T-cell (primary cell): ENCODE data around the gene SLC5A12. TPM values are rescaled to one million over a fixed set of nuclear protein-coding genes. Genes with fewer than 3 reads are reported as not detected.

Source experiments
- ATAC-seq, 4 experiments: fragments of 200-7000 bp in 3 of 4; fragments of 150-1000 bp in 1 of 4; cut with Tn5 transposase; replicated peaks in 1 of 4; 1 replicate in 3 of 4; 2 replicates in 1 of 4; pipeline ENCODE4 v1.10.0; 2021; ENCODE audit warnings: moderate library complexity in 3 of 4, mild to moderate bottlenecking in 2 of 4, moderate number of reproducible peaks in 1 of 4
- CTCF ChIA-PET, 2 donors: fragments of 300-600 bp; sonication (Branson Sonifier 250); formaldehyde crosslinking; loops; one replicate each; lab custom pipeline; 2022; ENCODE audit warnings: antibody characterized with exemption in 2 of 2; lab: Charles Lee
- POLR2A ChIA-PET, 2 donors: fragments of 300-600 bp; sonication (Branson Sonifier 250); formaldehyde crosslinking; loops; one replicate each; lab custom pipeline; 2022; ENCODE audit warnings: antibody characterized with exemption in 2 of 2; lab: Charles Lee
- DNase-seq, 35 experiments: peaks; one replicate each; pipeline versions ENCODE4 v3.0.0 to v3.0.0-alpha.2; 2013 to 2023
- H3K27ac ChIP-seq: one replicate; pipeline ENCODE4 v1.5.1; 2013; ENCODE audit warnings: low read length
- H3K27me3 ChIP-seq, 2 experiments: replicated peaks in 1 of 2; 1 replicate in 1 of 2; 2 replicates in 1 of 2; pipeline versions ENCODE4 v1.6.1 to v1.7.0; 2013; ENCODE audit warnings: low read length in 1 of 2, mixed read lengths in 1 of 2; ENCODE audit not compliant: control insufficient read depth in 2 of 2, insufficient read depth in 2 of 2; ENCODE audit errors: extremely low read depth in 1 of 2
- H3K36me3 ChIP-seq, 2 donors: 1 replicate in 1 of 2; 2 replicates in 1 of 2; pipeline versions ENCODE4 v1.6.1 to v1.7.0; 2013; ENCODE audit warnings: low read length in 1 of 2; ENCODE audit not compliant: control insufficient read depth in 2 of 2, insufficient read depth in 1 of 2; ENCODE audit errors: extremely low read depth in 1 of 2
- H3K4me1 ChIP-seq, 2 experiments: 1 replicate in 1 of 2; 2 replicates in 1 of 2; pipeline versions ENCODE4 v1.6.1 to v1.7.0; 2013; ENCODE audit warnings: low read length in 2 of 2, mixed read lengths in 1 of 2; ENCODE audit not compliant: insufficient read depth in 2 of 2, control insufficient read depth in 1 of 2; ENCODE audit errors: extremely low read depth in 1 of 2
- H3K4me3 ChIP-seq, 2 donors: 1 replicate in 1 of 2; 2 replicates in 1 of 2; pipeline versions ENCODE4 v1.5.1 to v1.7.0; 2013; ENCODE audit warnings: mild to moderate bottlenecking in 2 of 2, low read length in 1 of 2, moderate library complexity in 1 of 2; ENCODE audit not compliant: control insufficient read depth in 1 of 2; ENCODE audit errors: extremely low read depth in 1 of 2
- H3K9me3 ChIP-seq: 2 replicates; pipeline ENCODE4 v1.7.0; 2013
- H3K27ac Mint-ChIP-seq, 2 donors: one replicate each; pipeline ENCODE4 v1.8.0; 2020 to 2021; ENCODE audit warnings: mild to moderate bottlenecking in 2 of 2, mixed read lengths in 2 of 2
- H3K27me3 Mint-ChIP-seq, 2 donors: one replicate each; pipeline ENCODE4 v1.8.0; 2021 to 2022; ENCODE audit warnings: mixed read lengths in 2 of 2
- H3K36me3 Mint-ChIP-seq: one replicate; pipeline ENCODE4 v1.8.0; 2021; ENCODE audit warnings: mixed read lengths
- H3K4me1 Mint-ChIP-seq, 3 donors: one replicate each; pipeline ENCODE4 v1.8.0; 2020 to 2022; ENCODE audit warnings: mixed read lengths in 3 of 3, mild to moderate bottlenecking in 1 of 3
- H3K4me3 Mint-ChIP-seq, 3 donors: one replicate each; pipeline ENCODE4 v1.8.0; 2020 to 2022; ENCODE audit warnings: mild to moderate bottlenecking in 3 of 3, mixed read lengths in 3 of 3, moderate library complexity in 3 of 3
- H3K9me3 Mint-ChIP-seq, 3 donors: one replicate each; pipeline ENCODE4 v1.8.0; 2020 to 2022; ENCODE audit warnings: mixed read lengths in 3 of 3
- WGBS: methylation state at CpG from one replicate; pipeline ENCODE4 v1.1.5; 2013; ENCODE audit warnings: missing lambda C conversion rate; ENCODE audit not compliant: insufficient coverage; 5-methylcytosine and 5-hydroxymethylcytosine counted together
- total RNA-seq, 35 experiments: library from RNA in 6 of 35; stranded (reverse) in 6 of 35; fragments of 120-200 nt in 1 of 35; gene quantifications; one replicate each; pipeline versions ENCODE4 v1.2.1 to v1.2.4 and lab custom pipeline; 2013 to 2026

Gene SLC5A12
- total RNA-seq, 5 donors from 2014 or later (not counting 1 experiment from before 2014, with no cell fraction given): not detected

DNA sequence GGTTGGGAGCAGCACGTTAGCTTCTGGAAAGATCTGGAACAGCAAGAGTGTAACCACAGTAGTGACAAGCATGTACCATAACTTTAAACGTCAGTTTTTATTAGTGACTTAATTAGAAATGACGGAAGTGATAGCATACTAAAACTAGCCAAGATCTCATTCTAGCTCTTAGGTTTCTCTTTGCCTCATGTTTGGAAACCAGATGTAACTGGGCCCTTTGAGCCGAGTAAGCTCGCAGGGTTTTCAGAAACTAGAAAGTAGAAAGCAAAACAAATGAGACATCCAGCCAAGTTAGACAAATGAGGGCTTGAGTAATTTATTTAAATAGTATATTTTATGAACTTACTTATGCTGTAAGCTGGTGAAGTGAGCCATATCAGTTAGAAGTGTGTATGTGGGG lies 40.2 kb upstream of the SLC5A12 start:
- H3K27me3 Mint-ChIP-seq: no peaks in the 10 kb centered on the region
- ATAC-seq (no peak), DNase-seq (no peak)
- H3K9me3 ChIP-seq: no peaks in the 10 kb centered on the region
- no peak overlapping the region for H3K27ac Mint-ChIP-seq
- no peaks in the 10 kb centered on the region for H3K4me1 Mint-ChIP-seq
- no peak overlapping the region for H3K27ac ChIP-seq
- H3K36me3 Mint-ChIP-seq: no peaks in the 10 kb centered on the region
- no peaks in the 10 kb centered on the region for H3K27me3 ChIP-seq
- ChIA-PET POLR2A (interaction anchor here (0.5 to 0.7 kb wide), 2 partner anchors 680 to 1032 kb away, joined by 3 read pairs; no protein-coding TSS in a partner anchor), CTCF (interaction anchor here in 1 of 2 donors (1.4 kb wide), 1 partner anchor 16 kb away, joined by 3 read pairs; no protein-coding TSS in a partner anchor)
- no peaks in the 10 kb centered on the region for H3K4me1 ChIP-seq
- H3K9me3 Mint-ChIP-seq: peaks cover 0 to 4% (median under 1%) of the 10 kb centered on the region in 3 donors
- WGBS: 95% methylated on average over 4 of the region's 5 CpGs
- H3K4me3 ChIP-seq: no peak overlapping the region
- H3K36me3 ChIP-seq: no peaks in the 10 kb centered on the region
- H3K4me3 Mint-ChIP-seq: no peak overlapping the region

DNA sequence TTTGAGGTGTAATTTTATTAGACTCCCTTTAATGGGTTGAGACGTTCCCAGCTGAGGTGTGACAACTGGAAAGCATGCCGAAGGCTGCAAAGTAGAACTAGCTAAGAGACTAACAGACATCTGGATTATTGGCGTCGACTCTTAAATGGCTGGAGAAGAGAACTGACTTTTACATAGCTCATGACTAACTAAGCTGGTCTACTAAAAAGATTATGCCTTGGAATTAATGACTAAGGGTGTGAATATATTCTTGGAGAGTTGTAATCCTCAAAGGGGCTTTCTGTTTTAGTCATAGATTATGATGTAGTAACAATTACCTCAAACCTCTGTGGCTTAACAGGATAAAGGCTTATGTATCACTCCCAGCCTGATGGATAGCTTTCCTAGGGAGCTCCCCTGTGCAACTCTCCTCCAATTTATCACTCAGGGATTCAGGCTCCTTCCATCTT lies 39.5 kb upstream of the SLC5A12 start:
- Histone ChIP-seq H3K4me1 (no peaks in the 10 kb centered on the region), H3K9me3 (no peaks in the 10 kb centered on the region), H3K27ac (no peak overlapping the region), H3K27me3 (no peaks in the 10 kb centered on the region), H3K4me3 (no peak overlapping the region), H3K36me3 (no peaks in the 10 kb centered on the region)
- Mint-ChIP-seq H3K4me1 (no peaks in the 10 kb centered on the region), H3K4me3 (no peak overlapping the region), H3K27me3 (no peaks in the 10 kb centered on the region), H3K9me3 (peaks cover 0 to 5% (median 4%) of the 10 kb centered on the region in 3 donors), H3K27ac (no peak overlapping the region), H3K36me3 (no peaks in the 10 kb centered on the region)
- ATAC-seq (no peak), DNase-seq (no peak)
- POLR2A ChIA-PET: interaction anchor here in 1 of 2 donors (0.7 kb wide), 1 partner anchor 1031 kb away, joined by 3 read pairs; no protein-coding TSS in a partner anchor
- CTCF ChIA-PET: interaction anchor here in 1 of 2 donors (1.4 kb wide), 1 partner anchor 16 kb away, joined by 3 read pairs; no protein-coding TSS in a partner anchor
- WGBS: 92% methylated on average over 2 of the region's 4 CpGs

DNA sequence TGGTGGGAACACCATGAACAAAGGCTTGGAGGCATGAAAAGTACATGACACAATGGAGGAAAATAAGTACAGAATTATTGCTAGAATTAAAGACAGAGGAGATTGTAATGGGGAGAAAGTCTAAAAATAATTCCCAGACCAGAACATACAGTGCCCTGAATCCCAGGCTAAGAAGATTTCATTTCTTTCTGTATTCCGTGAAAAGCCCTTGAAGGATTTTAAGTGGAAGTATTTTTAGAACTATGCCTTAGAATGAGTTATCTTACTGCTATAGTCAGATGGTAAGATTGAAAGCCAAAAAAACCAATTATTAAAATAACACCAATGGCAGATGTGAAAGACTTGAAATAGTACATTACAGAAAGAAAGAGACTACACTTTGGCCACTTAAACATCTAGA lies 36.1 kb upstream of the SLC5A12 start:
- Mint-ChIP-seq H3K9me3 (peaks cover 0 to 5% (median 0%) of the 10 kb centered on the region in 3 donors), H3K36me3 (no peaks in the 10 kb centered on the region), H3K27me3 (no peaks in the 10 kb centered on the region), H3K4me1 (no peaks in the 10 kb centered on the region), H3K27ac (no peak overlapping the region), H3K4me3 (no peak overlapping the region)
- CTCF ChIA-PET: no interaction called here
- Histone ChIP-seq H3K4me1 (no peaks in the 10 kb centered on the region), H3K27ac (no peak overlapping the region), H3K9me3 (no peaks in the 10 kb centered on the region), H3K36me3 (no peaks in the 10 kb centered on the region), H3K27me3 (no peaks in the 10 kb centered on the region), H3K4me3 (no peak overlapping the region)
- ATAC-seq: no peak
- no peak for DNase-seq
- no CpG with 5 or more reads among the region's 1 CpG for WGBS
- POLR2A ChIA-PET: no interaction called here

DNA sequence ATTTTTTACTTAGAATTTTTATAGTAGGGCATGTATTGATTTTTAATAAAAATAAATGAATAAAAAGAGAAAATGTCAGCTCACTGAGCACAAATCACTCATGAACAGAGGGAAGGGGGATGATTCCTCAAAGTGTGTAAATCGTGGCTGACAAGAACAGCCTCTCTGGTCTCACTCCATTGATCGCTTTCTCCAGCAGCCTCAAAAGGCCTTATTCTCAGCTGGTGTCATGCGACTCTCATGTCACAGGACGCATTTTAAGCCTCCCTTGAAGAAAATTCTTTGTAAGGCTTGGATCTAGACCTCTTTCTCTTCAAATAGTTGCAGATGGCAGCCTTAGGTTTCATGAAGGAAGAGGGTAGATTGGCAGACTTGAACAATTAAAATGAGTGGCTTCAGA lies 33.9 kb upstream of the SLC5A12 start:
- DNase-seq (no peak), ATAC-seq (no peak)
- Mint-ChIP-seq H3K9me3 (peaks cover 0 to 5% (median 0%) of the 10 kb centered on the region in 3 donors), H3K27me3 (no peaks in the 10 kb centered on the region), H3K36me3 (no peaks in the 10 kb centered on the region), H3K4me1 (no peaks in the 10 kb centered on the region), H3K27ac (no peak overlapping the region), H3K4me3 (no peak overlapping the region)
- no peak overlapping the region for H3K4me3 ChIP-seq
- H3K36me3 ChIP-seq: no peaks in the 10 kb centered on the region
- H3K27me3 ChIP-seq: no peaks in the 10 kb centered on the region
- H3K27ac ChIP-seq: no peak overlapping the region
- CTCF ChIA-PET: no interaction called here
- POLR2A ChIA-PET: no interaction called here
- 50% methylated on average over 1 of the region's 4 CpGs for WGBS
- H3K9me3 ChIP-seq: no peaks in the 10 kb centered on the region
- no peaks in the 10 kb centered on the region for H3K4me1 ChIP-seq

DNA sequence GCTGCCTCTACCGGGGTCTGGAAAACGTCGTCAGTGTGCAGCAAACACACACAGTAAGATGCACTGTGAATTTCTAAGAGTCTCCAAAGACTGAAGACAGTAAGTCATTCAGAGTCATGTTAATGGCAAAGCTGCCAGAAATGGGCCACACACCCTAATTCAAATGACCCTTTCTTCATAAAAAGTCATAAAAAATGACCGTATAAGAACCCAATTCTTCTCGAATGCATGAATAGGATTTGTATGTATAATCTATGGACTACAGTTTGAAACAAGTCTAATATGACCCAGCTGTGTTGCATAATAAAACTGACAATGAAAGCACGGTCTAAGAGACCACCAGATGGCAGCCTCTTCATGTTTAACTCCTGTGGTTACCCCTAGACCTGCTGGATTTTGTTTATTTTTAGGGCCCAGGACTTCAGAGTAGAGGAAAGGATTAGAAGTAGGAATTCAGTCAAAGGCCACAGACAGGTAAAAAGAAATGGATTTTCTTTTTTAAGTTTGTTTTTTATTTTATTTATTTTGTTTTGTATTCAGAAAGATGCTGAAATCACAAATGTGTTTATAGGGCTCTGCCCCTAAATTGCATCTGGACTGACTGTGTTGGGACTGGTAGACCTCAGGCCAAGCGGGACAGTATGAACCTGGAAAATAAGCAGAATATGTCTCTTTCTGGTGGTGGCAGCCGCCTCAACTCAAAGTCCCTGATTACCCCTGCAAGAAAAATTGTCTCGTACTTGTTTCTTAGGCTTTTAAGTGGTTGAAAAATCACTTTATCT lies 32.1 kb upstream of the SLC5A12 start:
- H3K9me3 ChIP-seq: no peaks in the 10 kb centered on the region
- POLR2A ChIA-PET: no interaction called here
- ATAC-seq: no peak
- Mint-ChIP-seq H3K4me3 (no peak overlapping the region), H3K9me3 (peaks cover 0 to 5% (median 0%) of the 10 kb centered on the region in 3 donors), H3K4me1 (no peaks in the 10 kb centered on the region), H3K27ac (no peak overlapping the region), H3K27me3 (no peaks in the 10 kb centered on the region), H3K36me3 (no peaks in the 10 kb centered on the region)
- no peaks in the 10 kb centered on the region for H3K27me3 ChIP-seq
- H3K4me3 ChIP-seq: no peak overlapping the region
- no peaks in the 10 kb centered on the region for H3K4me1 ChIP-seq
- H3K27ac ChIP-seq: no peak overlapping the region
- DNase-seq: no peak
- H3K36me3 ChIP-seq: no peaks in the 10 kb centered on the region
- WGBS: 52% methylated on average over 4 of the region's 9 CpGs
- CTCF ChIA-PET: no interaction called here

DNA sequence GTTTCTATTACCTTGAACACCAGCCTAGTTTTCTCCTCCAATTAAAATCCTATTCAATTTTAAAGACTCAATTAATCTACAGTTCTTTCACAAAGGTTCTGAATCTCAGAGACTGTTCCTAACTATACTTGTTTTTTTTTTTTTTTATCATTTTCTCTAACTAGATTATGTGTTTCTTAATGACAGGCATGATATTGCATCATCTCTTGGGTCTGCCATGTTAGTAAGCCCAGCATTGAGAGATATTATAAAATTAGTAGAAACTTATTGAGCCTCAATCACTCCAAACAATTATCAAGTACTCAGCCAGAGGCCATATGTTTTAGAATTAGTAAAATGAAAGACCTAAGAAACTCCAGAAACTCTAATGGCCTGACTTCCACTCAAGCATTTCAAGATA lies 28.1 kb upstream of the SLC5A12 start:
- no peak overlapping the region for H3K4me3 ChIP-seq
- no peaks in the 10 kb centered on the region for H3K9me3 Mint-ChIP-seq
- POLR2A ChIA-PET: interaction anchor here in 1 of 2 donors (0.6 kb wide), 1 partner anchor 347 kb away, joined by 3 read pairs; no protein-coding TSS in a partner anchor
- H3K27ac Mint-ChIP-seq: no peak overlapping the region
- H3K36me3 ChIP-seq: no peaks in the 10 kb centered on the region
- no peaks in the 10 kb centered on the region for H3K4me1 ChIP-seq
- no peak for ATAC-seq
- H3K4me1 Mint-ChIP-seq: no peaks in the 10 kb centered on the region
- no peaks in the 10 kb centered on the region for H3K9me3 ChIP-seq
- no peaks in the 10 kb centered on the region for H3K27me3 ChIP-seq
- H3K27ac ChIP-seq: no peak overlapping the region
- no peak overlapping the region for H3K4me3 Mint-ChIP-seq
- no peaks in the 10 kb centered on the region for H3K27me3 Mint-ChIP-seq
- H3K36me3 Mint-ChIP-seq: no peaks in the 10 kb centered on the region
- no peak for DNase-seq
- CTCF ChIA-PET: interaction anchor here in 1 of 2 donors (0.6 kb wide), 1 partner anchor 313 kb away, joined by 3 read pairs; no protein-coding TSS in a partner anchor
